GM11168 (cell line): Measurements from ENCODE around the gene SNAPC2.
"Not testable (repeated sequence)": the region's sequence is repeated elsewhere in the genome, so short reads cannot be mapped to it uniquely, and the experiment has no call there.

ENCODE experiments used
- in situ Hi-C: fragments of 300-500 bp; cut with MboI; formaldehyde crosslinking; loops from one replicate; pipeline ENCODE4 v1.12.0; 2022; ENCODE audit warnings: low sequenced_read_pairs; ENCODE audit not compliant: unreplicated experiment

The SNAPC2 gene

GRCh38 chr19:7918615-7919421 is 1.3 kb upstream of the SNAPC2 start:
- in situ Hi-C loops: no loop called here

GRCh38 chr19:7920519-7921301 is 572 bp downstream of the SNAPC2 start:
- in situ Hi-C loops: no loop called here

DNA sequence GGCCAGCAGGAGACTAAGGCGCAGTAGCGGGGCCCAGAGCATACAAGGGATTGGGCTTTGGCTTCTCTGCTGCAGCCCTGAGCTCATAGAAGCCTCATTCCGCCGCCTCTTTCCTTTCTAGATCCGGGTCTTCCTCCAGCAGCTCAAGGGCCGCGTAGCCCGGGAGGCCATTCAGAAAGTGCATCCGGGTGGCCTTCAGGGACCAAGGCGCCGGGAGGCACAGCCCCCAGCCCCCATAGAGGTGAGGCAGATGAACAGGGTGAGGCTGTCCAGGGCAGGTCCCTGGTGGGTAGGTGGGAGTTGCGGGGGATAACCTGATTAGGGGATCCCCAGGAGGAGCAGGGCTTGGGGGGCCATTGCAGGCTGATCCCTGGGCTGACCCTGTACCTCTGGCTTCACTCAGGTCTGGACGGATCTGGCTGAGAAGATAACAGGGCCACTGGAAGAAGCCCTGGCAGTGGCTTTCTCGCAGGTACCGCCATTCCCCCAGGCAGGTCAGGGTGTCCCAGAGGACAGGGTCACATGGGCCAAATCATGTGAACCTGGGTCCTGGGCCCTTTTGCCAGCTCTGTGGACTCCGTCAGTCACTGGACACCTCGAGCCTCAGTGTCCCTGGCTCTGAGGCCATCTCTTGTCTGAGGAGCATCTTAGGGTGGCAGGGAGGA is 1.3 kb downstream of the SNAPC2 start:
- in situ Hi-C loops: no loop called here

GRCh38 chr19:7921967-7922835 is 2.1 kb downstream of the SNAPC2 start:
- in situ Hi-C loops: no loop called here

- in situ Hi-C loops: no loop called here
Observed at GRCh38 chr19:7922836-7923195, 2.7 kb downstream of the SNAPC2 start.

GRCh38 chr19:7923295-7924191 is 3.4 kb downstream of the SNAPC2 start:
- in situ Hi-C loops: no loop called here

DNA sequence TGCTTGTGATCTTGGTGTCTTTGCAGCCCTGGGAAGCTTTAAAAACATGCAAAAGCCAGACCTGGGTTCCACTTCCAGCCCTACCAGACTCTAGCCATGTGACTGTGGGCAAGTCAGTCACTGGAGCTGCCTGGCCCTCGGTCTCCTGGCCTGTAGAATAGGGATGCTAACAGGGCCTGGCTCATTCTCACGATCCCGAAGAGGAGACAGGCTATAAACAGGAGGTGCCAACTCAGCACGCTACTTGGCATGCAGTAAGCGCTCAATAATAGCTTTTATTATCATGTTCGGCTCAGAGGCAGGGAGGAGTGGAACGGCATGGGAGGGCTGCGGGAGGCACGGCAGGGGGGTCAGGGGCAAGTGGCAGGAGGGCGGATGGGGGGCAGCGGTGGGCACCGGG is 4.1 kb downstream of the SNAPC2 start:
- in situ Hi-C loops: no loop called here

- in situ Hi-C loops: no loop called here
Observed at GRCh38 chr19:7924651-7925170, 4.6 kb downstream of the SNAPC2 start.

- in situ Hi-C loops: no loop called here
Observed at GRCh38 chr19:7925171-7925851, 5.2 kb downstream of the SNAPC2 start.

DNA sequence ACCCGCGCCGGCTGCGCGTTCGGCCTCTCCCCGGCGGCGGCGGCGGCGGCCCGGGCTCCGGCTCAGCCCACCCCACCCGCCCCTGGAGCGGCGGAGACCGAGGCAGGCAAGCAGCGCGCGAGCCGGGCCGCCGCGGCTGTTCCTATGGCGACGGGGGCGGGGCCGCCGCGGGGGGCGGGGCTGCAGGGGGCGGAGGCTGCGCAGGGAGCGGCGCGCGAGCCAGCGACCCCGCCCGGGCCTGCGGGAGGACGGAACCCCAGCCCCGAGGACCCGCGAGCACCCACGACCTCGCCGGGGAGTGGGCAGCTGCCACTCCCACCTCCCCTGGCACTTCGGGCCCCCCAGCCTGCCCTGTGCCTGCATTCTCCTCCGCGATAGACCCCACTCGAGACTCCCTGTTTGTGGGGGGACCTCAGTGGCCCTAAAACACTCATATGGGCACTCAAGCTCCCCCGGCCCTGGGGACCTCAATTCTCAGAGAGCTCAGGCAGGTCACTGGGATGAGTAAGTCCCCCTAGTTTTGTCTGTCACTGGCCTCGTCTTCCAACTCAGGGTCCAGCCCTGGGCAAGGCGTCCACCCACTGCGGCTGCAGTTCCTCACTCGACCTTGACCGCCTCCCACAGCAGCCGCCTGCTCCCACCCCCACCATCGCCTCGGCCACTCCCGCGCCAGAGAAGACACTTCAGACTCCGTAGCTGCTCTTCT is 6.0 kb downstream of the SNAPC2 start, which contains the start of gene CTXN1:
TSS of gene CTXN1 (minus strand) at position 115 of the 706 bp plus-strand sequence. CDS start 597 bp downstream, outside the sequence.
- in situ Hi-C loops: no loop called here

DNA sequence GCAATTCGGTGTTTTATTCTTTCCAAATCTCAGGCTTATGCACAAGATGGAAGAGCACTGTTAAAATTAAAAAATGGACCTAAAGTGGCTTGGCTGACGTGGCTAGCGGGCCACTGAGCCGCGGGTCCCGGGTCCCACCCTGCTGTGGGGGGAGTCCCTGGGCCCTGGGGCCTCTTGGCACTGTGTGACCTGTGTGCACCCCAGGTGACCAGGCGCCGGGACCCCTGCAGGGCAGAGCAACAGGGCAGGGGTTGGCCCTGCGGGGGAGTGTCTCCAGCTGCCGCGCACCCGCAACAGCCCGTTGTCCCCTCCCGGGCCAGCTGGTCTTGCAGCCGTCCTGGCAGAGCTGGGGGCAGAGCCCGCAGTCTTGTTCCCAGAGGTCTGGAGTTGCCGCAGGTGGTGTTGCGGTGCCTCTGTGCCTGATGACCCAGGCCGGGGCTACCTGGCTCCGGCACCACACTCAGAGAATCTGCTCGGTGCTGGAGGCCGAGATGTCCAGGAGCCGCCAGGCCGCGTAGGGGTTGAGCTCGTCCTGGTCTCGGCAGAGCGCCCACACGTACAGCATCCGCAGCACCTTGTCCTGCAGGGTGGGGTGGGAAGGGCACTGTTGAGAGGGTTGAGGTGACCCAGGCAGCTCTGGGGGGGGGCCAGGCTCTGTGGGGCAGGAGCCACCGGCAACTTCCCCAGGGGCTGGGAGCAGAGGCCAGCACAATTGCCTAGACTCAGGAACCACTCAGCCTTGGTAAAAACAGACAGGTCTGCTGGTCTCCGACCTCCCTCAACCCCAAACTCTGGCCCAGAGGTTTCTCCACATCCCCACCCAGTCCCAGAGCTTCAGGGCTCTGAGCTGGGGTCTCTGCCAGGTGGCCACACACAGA is 6.8 kb downstream of the SNAPC2 start:
- in situ Hi-C loops: no loop called here

DNA sequence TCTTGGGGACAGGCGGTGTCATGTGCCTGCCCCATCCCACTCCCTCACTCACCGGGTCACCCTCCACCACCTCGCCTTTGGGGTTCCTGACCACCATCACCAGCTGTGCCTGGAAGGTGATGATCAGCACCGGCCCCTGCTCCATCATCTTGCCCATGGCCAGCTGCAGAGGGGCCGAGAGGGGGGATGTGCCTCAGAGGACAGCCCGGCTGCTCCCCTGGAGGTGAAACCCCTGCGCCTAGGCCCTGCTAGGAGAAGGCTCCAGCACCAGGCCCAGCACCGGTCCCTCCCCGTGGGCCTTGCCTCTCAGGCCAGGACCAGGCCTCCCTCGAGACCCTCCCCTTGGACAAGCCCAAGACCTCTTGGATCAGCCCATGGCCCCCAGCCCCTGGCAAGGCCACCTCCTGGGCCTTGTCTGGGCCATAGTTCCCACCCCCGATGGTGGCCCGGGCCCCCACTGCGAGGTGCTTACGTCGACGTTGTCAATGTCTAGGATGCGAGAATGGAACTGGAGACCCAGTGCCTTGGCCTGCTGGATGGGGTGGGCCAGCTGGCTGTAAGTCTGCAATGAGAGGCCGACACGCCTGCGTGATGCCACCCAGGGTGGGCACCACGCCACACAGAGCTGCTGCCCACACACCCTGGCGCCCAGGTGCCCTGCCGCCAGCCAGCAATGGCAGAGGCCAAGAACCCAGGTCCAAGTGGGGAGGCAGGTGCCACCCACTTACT is 7.6 kb downstream of the SNAPC2 start:
- in situ Hi-C loops: no loop called here

- in situ Hi-C loops: no loop called here
Observed at GRCh38 chr19:7928334-7928706, 8.2 kb downstream of the SNAPC2 start.

DNA sequence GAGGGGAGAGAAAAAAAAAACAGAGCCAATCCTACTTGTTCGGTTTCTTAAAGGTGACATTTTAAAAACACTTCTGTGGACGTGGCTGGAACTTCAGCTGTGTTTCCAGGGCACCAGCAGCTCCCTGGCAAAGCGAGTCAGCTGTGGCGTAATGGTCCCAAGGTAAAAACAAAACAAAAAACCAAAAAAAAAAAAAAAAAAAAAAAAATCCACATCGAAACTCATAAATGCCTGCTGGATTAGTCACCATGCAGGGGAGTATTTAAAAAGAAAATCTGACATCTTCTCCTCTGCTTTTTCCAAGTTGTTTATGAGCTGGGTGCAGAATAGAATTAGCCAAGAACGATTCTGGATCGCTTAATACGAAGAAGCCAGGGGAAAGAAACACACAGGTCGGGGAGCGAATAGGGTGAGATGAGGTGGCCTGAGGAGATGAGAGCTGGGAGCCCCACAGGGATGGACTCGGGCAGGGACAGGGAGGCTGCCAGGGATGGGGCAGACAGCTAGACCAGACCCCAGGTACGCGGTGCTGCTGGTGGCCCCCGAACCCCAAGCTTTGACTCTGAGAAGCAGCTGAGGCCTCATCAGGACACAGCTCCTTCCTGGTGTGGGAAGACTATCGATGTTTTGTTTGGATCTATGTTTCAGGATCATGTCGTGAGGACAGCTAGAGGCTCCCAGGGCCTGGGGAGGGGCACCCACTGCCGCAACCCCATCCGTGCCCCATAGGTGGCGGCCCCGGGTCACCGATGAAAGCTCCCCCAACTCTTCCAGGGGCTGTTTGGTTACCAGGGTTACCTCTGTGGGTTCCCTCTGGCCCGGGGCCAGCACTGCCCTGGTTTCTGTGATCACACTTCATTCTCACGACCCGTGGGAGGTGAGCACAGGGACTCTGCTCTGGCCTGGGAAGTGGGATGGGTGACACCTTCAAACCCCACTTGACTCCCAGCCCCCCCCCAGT is 8.9 kb downstream of the SNAPC2 start:
- in situ Hi-C loops: no loop called here

GRCh38 chr19:7930030-7930429 is 9.9 kb downstream of the SNAPC2 start:
- in situ Hi-C loops: not testable (repeated sequence)
